Epithelial cell of esophagus (primary cell): ENCODE measurements around the gene MS4A13.
"Not testable (repeated sequence)": the region's sequence is repeated elsewhere in the genome, so short reads cannot be mapped to it uniquely, and the experiment has no call there.

Experiments used
- DNase-seq: peaks from one replicate; pipeline ENCODE4 v3.0.0; 2010; ENCODE audit warnings: low read depth
- H3K4me3 ChIP-seq: 2 replicates; pipeline ENCODE4 v1.5.1; 2011; ENCODE audit warnings: mild to moderate bottlenecking, low read length, control low read depth
- TF ChIP-seq, protein P1 (sequence below): IDR thresholded peaks from 2 replicates; pipeline ENCODE4 v1.5.1; 2011; ENCODE audit warnings: low read depth, mild to moderate bottlenecking, low read length, control low read depth, inconsistent platforms; ENCODE audit not compliant: insufficient read depth; ENCODE audit errors: missing control alignments

The MS4A13 gene

GRCh38 chr11:60511393-60511792, 3.8 kb upstream of the MS4A13 start:
- DNase-seq = no peak
- TF ChIP-seq, protein P1, sequence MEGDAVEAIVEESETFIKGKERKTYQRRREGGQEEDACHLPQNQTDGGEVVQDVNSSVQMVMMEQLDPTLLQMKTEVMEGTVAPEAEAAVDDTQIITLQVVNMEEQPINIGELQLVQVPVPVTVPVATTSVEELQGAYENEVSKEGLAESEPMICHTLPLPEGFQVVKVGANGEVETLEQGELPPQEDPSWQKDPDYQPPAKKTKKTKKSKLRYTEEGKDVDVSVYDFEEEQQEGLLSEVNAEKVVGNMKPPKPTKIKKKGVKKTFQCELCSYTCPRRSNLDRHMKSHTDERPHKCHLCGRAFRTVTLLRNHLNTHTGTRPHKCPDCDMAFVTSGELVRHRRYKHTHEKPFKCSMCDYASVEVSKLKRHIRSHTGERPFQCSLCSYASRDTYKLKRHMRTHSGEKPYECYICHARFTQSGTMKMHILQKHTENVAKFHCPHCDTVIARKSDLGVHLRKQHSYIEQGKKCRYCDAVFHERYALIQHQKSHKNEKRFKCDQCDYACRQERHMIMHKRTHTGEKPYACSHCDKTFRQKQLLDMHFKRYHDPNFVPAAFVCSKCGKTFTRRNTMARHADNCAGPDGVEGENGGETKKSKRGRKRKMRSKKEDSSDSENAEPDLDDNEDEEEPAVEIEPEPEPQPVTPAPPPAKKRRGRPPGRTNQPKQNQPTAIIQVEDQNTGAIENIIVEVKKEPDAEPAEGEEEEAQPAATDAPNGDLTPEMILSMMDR = no peak
- no peak overlapping the region for H3K4me3 ChIP-seq

- DNase-seq = no peak
- TF ChIP-seq, protein P1 = no peak
- H3K4me3 ChIP-seq = no peak overlapping the region
Observed at GRCh38 chr11:60512651-60513225, 2.5 kb upstream of the MS4A13 start.

DNA sequence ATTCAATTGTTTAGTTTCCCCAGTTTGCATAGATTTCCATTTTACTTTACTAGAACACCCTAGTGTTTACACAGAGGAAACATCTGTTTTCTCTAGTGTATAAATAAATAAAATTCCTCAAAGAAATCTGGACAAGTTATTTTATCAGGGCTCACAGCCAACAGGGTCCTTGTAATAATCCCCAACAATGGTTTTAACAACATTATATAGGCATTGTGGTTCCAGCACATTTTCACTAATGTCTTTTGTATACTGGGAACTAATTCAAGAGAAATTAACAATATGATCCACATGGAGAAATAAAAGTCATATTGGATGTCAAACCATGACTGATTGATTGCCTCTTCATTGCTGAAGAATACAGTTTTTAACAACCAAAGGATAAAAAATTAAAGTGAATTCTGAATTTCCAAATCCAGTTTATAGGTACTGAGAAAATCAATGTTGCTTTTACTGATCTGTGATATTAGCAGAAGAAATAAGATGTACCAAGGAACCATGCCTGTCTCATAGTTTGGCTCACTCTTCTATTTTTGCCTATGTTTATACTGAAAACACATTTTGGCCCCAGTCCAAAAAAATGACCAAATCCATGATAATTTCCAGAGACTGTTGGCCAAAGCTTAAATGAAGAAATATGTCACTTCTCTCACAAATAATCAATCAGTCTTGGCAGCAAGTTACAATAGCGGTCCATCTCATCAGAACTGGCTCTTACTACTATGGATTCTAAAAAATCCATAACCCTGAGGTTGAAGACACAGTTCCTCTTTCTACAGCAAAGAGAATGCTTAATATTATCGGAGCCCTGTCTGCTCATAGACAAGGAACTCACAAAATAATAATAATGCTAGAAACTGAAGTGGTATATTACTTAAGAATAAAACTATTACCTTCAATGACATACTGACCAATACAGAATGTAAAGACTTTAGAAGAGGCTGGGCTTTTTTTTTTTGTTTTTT, 1.4 kb upstream of the MS4A13 start:
- TF ChIP-seq, protein P1 = no peak
- no peak for DNase-seq
- no peak overlapping the region for H3K4me3 ChIP-seq

DNA sequence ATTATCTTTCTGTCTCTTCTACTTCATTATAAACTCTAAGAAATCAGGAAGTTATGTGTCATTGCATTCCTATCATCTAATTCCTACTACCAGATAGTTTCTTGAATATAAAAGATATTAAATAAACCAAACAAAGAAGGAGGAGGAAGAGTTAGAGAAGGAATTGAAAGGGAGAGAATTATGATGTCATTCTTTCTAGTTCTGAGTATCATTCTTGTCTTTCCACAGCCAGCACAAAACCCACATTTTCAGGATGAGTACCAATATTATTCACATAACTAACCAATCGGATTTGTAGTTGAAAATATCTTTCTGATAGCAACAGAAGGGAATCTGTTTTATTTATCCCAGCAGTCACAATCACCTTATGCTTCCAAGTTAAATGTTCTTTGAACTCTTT, 13.3 kb downstream of the MS4A13 start:
- no peak for DNase-seq
- TF ChIP-seq, protein P1 = no peak
- no peak overlapping the region for H3K4me3 ChIP-seq

DNA sequence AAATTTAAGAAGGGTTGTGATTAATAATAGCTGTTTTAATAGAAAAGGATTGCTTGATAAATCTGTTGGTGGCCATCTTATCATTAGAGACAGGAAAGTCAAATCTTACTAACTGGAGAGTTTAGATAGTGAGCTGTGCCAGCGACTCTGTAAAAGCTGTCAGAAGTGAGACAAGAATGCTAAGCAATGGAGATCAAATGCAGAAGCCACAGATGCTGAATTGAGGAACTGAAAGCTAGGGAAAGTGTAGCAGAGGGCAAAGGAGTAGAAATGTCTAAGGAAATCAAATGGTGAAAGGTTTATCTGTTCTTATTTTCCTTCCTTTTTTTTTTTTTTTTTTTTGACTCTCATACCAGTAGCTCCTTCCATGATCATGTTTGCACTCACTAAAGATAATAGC, 13.7 kb downstream of the MS4A13 start:
- no peak for DNase-seq
- H3K4me3 ChIP-seq = no peak overlapping the region
- TF ChIP-seq, protein P1 = no peak

DNA sequence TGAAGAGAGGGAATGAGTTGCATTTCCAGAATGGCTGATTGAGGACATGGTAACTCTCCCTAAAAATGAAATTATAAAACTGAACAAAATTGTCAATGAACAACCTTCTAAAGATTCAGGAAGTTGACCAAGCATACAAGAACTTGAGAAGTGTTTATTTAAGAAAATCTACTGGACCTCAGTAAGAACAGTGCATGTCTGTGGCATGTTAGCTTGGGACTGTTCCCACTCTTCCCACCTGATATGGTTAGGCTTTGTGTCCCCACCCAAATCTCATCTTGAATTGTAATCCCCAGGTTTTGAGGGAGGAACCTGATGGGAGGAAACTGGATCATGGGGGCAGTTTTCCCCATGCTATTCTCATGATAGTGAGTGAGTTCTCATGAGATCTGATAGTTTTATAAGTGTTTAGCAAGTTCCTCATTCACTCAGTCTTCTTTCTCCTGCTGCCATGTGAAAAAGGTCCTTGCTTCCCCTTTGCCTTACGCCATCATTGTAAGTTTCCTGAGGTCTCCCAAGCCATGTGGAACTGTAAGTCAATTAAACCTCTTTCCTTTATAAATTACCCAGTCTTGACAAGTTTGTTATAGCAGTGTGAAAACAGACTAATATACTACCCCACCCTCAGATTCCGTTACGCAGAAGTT, 15.4 kb downstream of the MS4A13 start:
- TF ChIP-seq, protein P1 = no peak
- H3K4me3 ChIP-seq = no peak overlapping the region
- DNase-seq = no peak

GRCh38 chr11:60532383-60532782, 17.2 kb downstream of the MS4A13 start:
- H3K4me3 ChIP-seq, DNase-seq: not testable (repeated sequence)

- not testable (repeated sequence) for DNase-seq
Observed at GRCh38 chr11:60538627-60539026, 23.4 kb downstream of the MS4A13 start.

More at GRCh38 chr11:60538627-60539026, 23.4 kb downstream of the MS4A13 start:
- H3K4me3 ChIP-seq = not testable (repeated sequence)
